Lower leg skin (tissue), 4 donors: Measurements from ENCODE around the gene NMB. TPM values are rescaled to one million over a fixed set of nuclear protein-coding genes. Genes with fewer than 3 reads are reported as not detected.

Experiments
- DNase-seq, 2 donors: peaks; one replicate each; pipeline ENCODE4 v3.0.0-alpha.2; 2019; ENCODE audit warnings: low spot score in 2 of 2
- H3K4me3 ChIP-seq: fragments of 200-600 bp; sonication (generic); 2 replicates; pipeline ENCODE4 v1.5.1; 2017; ENCODE audit warnings: mild to moderate bottlenecking, low read depth; ENCODE audit not compliant: poor library complexity, severe bottlenecking
- POLR2A ChIP-seq, 2 donors: fragments of 450-650 bp; IDR thresholded peaks; one replicate each; pipeline ENCODE4 v1.6.1; 2016 to 2017; ENCODE audit warnings: antibody characterized with exemption in 2 of 2, mild to moderate bottlenecking in 1 of 2, moderate library complexity in 1 of 2
- WGBS, 2 donors: methylation state at CpG; one replicate each; pipeline ENCODE4 v1.1.5; 2018; 5-methylcytosine and 5-hydroxymethylcytosine counted together
- intact Hi-C: fragments of 100-400 bp; cut with DNase I; formaldehyde crosslinking; loops from one replicate; pipeline ENCODE4 v1.15.0; 2023; ENCODE audit warnings: low total_unique reads
- total RNA-seq, 4 donors: library from RNA; depleted of rRNA; stranded (reverse); fragments of >200 nt; gene quantifications; one replicate each; pipeline ENCODE4 v1.1.0, GENCODE V29; 2016
- TF ChIP-seq, protein P1 (sequence below), 3 donors: fragments of 450-650 bp; IDR thresholded peaks; one replicate each; pipeline ENCODE4 v1.5.1; 2016; ENCODE audit warnings: antibody characterized with exemption in 3 of 3, mild to moderate bottlenecking in 3 of 3, moderate library complexity in 2 of 3

Gene NMB, protein sequence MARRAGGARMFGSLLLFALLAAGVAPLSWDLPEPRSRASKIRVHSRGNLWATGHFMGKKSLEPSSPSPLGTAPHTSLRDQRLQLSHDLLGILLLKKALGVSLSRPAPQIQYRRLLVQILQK
- 1 to 10 TPM in 3 of 4 donors, under 1 TPM in 1; 0.88 to 5.7 (median 3.5) TPM for total RNA-seq

DNA sequence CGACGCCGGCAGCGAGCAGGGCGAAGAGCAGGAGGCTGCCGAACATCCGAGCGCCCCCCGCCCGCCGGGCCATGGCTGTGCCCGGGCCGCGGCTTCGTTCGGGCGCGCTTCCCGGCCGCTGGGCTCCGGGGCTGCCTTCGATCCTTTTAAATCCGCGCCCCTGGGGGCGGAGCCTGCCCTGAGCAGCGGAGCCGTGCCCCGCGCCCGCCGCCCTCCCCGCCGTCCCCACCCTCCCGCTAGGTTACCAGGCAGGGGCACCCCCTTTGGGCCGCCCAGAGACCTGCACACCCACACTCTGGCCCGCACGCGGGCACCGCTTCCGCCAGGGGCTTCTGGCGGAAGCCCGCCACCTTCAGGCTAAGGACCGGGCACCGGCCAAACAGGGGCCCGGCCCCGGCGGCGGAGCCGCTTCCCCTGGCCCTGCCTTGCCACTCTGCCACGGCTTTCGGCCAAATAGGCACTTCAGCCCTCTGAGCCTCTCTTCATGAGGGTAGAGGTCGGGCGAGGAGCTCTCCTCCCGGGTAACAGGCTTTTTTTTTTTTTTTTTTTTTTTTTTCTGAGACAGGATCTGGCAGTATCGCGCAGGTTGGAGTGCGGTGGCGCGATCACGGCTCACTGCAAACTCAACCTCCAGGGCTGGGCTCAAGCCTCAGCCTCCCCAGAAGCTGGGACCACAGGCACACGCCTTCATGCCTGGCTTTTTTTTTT is at the start of gene NMB:
Gene NMB (minus strand): TSS at position 120 of the 708 bp plus-strand sequence. CDS start 47 bp downstream, at position 73.
- TF ChIP-seq, protein P1, sequence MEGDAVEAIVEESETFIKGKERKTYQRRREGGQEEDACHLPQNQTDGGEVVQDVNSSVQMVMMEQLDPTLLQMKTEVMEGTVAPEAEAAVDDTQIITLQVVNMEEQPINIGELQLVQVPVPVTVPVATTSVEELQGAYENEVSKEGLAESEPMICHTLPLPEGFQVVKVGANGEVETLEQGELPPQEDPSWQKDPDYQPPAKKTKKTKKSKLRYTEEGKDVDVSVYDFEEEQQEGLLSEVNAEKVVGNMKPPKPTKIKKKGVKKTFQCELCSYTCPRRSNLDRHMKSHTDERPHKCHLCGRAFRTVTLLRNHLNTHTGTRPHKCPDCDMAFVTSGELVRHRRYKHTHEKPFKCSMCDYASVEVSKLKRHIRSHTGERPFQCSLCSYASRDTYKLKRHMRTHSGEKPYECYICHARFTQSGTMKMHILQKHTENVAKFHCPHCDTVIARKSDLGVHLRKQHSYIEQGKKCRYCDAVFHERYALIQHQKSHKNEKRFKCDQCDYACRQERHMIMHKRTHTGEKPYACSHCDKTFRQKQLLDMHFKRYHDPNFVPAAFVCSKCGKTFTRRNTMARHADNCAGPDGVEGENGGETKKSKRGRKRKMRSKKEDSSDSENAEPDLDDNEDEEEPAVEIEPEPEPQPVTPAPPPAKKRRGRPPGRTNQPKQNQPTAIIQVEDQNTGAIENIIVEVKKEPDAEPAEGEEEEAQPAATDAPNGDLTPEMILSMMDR (IDR thresholded peaks at IDR 0.05): no peak
- TF ChIP-seq POLR2A (IDR thresholded peaks at IDR 0.05): no peak
- WGBS, 2 donors: 0 to 1% methylated on average over 24 to 26 of the region's 61 CpGs
- H3K4me3 ChIP-seq: peak within 1 kb of the TSS; percentile 19
- intact Hi-C loops: no loop called here
- DNase-seq: peak; percentile 35 to 92

DNA sequence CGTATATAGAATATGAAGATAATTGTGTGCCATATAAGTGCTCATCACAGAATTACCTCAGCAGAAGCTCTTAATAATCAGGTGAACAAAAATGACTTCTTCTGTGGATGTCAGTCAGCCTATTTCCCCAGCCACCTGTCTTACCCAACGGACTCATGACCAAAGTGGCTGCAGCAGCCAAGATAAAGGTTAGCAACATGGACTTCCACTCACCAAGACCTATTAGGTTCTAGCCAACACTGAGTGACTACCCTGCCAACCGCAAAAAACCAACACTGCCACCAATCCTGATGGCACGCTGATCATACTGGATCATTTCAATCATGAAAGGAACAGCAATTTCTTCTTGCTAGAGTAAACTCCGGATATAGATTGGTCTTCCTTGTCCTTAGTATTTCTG is 45.8 kb upstream of the NMB start:
- H3K4me3 ChIP-seq: no peak overlapping the region
- WGBS, 2 donors: 94% methylated on average over 5 of the region's 5 CpGs
- intact Hi-C loops: no loop called here
- TF ChIP-seq POLR2A (IDR thresholded peaks at IDR 0.05): no peak
- TF ChIP-seq, protein P1 (IDR thresholded peaks at IDR 0.05): no peak
- DNase-seq: no peak

DNA sequence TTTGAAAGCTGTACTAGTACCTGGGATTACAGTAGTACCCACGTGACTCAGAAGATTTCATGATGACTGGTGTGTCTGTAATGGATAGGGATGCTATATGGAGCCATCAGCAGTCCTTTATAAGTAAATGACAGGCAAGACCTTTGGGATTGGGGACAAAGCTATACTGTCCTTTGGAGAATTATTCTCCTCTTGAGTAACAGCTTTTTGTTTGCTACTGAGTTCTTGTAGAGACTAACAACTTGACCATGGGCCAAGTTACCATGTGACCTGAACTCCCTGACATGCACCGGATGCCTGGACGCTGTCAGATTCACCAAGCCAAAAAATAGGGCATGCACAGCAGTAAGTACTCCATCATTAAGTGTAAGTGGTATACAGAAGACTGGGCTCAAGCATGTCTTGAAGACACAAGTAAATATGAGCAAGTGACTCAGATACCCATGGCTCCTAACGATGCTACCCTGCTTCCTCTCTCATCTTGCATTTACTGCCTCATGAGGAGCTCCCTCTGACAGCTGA is 45.0 kb upstream of the NMB start:
- peak in 1 of 2 donors; percentile 53 for DNase-seq
- TF ChIP-seq, protein P1 (IDR thresholded peaks at IDR 0.05): no peak
- TF ChIP-seq POLR2A (IDR thresholded peaks at IDR 0.05): no peak
- WGBS, 2 donors: 35 to 43% methylated on average over 4 of the region's 4 CpGs
- no peak overlapping the region for H3K4me3 ChIP-seq
- intact Hi-C loops: no loop called here

DNA sequence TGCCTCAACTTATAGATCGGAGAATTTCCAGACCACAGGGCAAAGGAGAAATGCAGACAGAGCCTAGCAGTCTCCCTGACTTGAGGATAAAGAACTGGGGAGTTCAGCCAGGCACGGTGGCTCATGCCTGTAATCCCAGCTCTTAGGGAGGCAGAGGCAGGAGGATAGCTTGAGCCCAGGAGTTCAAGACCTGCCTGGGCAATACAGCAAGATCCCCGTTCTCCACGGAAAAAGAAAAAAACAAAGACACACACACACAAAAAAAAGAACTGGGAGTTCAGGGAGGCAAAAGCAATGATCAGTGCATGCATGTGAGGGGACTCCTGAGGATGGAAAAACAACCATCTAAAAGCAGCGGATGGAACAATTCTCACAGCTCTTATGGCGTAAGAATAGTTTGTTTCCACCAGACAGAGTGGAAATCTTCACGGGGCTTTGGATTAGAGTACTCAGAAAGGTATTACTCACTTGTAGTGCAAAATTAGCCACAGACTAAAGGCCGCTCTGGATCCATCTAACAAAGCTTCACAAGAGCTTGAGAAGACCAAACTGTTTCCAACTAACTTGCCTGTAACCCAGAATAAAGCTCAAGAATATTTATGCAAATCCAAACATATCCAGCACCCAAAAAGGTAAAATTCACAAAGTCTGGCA is 41.7 kb upstream of the NMB start:
- TF ChIP-seq, protein P1 (IDR thresholded peaks at IDR 0.05): no peak
- TF ChIP-seq POLR2A (IDR thresholded peaks at IDR 0.05): no peak
- H3K4me3 ChIP-seq: no peak overlapping the region
- intact Hi-C loops: no loop called here
- 89 to 91% methylated on average over 8 of the region's 8 CpGs for WGBS, 2 donors
- DNase-seq: no peak

DNA sequence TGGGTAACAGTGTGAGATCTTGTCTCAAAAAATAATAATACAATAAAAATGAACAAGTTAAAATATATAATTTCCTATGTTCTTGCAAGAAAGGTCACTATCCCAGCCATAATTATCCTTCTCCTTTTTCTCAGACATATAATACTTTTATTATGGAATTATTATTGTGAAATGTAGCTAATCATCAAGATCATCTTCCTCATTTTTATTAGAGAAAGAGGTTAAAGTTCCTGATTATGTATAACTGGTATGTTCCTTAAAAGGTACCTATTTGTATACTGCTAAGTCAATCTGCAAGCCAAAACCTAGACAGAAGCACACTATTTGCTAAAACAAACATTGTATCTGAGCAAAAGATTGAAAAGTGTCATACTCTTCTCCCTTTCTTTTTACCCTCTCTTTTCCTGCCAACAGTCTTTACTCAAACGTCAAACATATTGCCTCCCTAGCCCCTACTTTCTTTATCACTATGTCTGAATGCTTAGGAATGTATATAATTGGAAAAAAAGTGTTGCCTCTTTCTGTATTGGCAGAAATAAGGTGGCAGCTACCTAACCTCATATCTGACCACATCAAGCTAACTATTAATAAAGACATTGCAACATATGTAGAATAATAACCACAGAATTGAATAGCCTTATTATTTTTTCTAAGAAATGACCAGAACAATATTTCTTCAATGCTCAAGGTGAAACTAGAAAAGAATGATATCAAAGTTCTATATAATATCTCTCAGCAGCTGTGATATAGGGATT is 39.4 kb upstream of the NMB start:
- no peak for DNase-seq
- H3K4me3 ChIP-seq: no peak overlapping the region
- intact Hi-C loops: no loop called here
- no peak for TF ChIP-seq POLR2A (IDR thresholded peaks at IDR 0.05)
- TF ChIP-seq, protein P1 (IDR thresholded peaks at IDR 0.05): no peak
- WGBS, 2 donors: 15 to 28% methylated on average over 1 of the region's 1 CpG
